Upper lobe of right lung (tissue), 1 donor: ENCODE data around the gene PRELP. TPM values are rescaled to one million over a fixed set of nuclear protein-coding genes. Genes with fewer than 3 reads are reported as not detected.
"Not testable (repeated sequence)": the region's sequence is repeated elsewhere in the genome, so short reads cannot be mapped to it uniquely, and the experiment has no call there.

ENCODE experiments used
- ATAC-seq: fragments of 200-7000 bp; cut with Tn5 transposase; one replicate; pipeline ENCODE4 v1.9.1; 2020; ENCODE audit warnings: mild to moderate bottlenecking, moderate library complexity
- DNase-seq: peaks from one replicate; pipeline ENCODE4 v3.0.0-alpha.2; 2020
- H3K27ac ChIP-seq: fragments of 200-600 bp; one replicate; pipeline ENCODE4 v1.8.0; 2022
- H3K27me3 ChIP-seq: fragments of 200-600 bp; one replicate; pipeline ENCODE4 v1.8.0; 2022; ENCODE audit warnings: mild to moderate bottlenecking
- H3K36me3 ChIP-seq: fragments of 200-600 bp; one replicate; pipeline ENCODE4 v1.8.0; 2022
- H3K4me1 ChIP-seq: fragments of 200-600 bp; one replicate; pipeline ENCODE4 v1.8.0; 2022
- H3K4me3 ChIP-seq: fragments of 200-600 bp; one replicate; pipeline ENCODE4 v1.8.0; 2022; ENCODE audit warnings: mild to moderate bottlenecking
- H3K9me3 ChIP-seq: fragments of 200-600 bp; one replicate; pipeline ENCODE4 v1.8.0; 2022
- CTCF ChIP-seq: fragments of 200-600 bp; IDR thresholded peaks from one replicate; pipeline ENCODE4 v1.8.0; 2022; ENCODE audit warnings: antibody characterized with exemption
- intact Hi-C: fragments of 100-400 bp; cut with DNase I; formaldehyde crosslinking; loops from one replicate; pipeline ENCODE4 v1.11.0; 2022
- total RNA-seq: library from RNA; stranded (reverse); fragmentation: NEBNext Ultra II Directional; extraction: Animal tissue kit (Norgen Biotek cat#: 25700); gene quantifications from one replicate; pipeline ENCODE4 v1.2.1, GENCODE V29; 2021
- donor health status: DM: no; HTN: yes; CAD: no; lungs with severe emphysema.

PRELP gene
- total RNA-seq, 1 donor from 2014 or later: 91.8 TPM

- TF ChIP-seq CTCF: no peak
- Histone ChIP-seq H3K27me3 (no peaks in the 10 kb centered on the region), H3K4me1 (peaks cover 22% of the 10 kb centered on the region), H3K4me3 (no peak overlapping the region), H3K27ac (peak overlapping the region; percentile 83), H3K9me3 (no peaks in the 10 kb centered on the region), H3K36me3 (no peaks in the 10 kb centered on the region)
- no peak for DNase-seq
- ATAC-seq: no peak
- intact Hi-C loops: no loop called here
Observed at GRCh38 chr1:203465146-203465798, 10.3 kb upstream of the PRELP start.

- Histone ChIP-seq H3K9me3 (no peaks in the 10 kb centered on the region), H3K4me1 (peaks cover 22% of the 10 kb centered on the region), H3K27me3 (no peaks in the 10 kb centered on the region), H3K4me3 (no peak overlapping the region), H3K36me3 (no peaks in the 10 kb centered on the region), H3K27ac (peak overlapping the region; percentile 83)
- peak; percentile 33 for ATAC-seq
- TF ChIP-seq CTCF: no peak
- no peak for DNase-seq
- intact Hi-C loops: no loop called here
Observed at GRCh38 chr1:203465948-203466347, 9.7 kb upstream of the PRELP start.

- H3K27me3 ChIP-seq, H3K36me3 ChIP-seq, ATAC-seq, H3K9me3 ChIP-seq, intact Hi-C loops, H3K4me3 ChIP-seq, DNase-seq: not testable (repeated sequence)
- peak overlapping the region; percentile 83 for H3K27ac ChIP-seq
- peaks cover 22% of the 10 kb centered on the region for H3K4me1 ChIP-seq
Observed at GRCh38 chr1:203466906-203467549, 8.6 kb upstream of the PRELP start.

GRCh38 chr1:203467550-203467921 is 8.1 kb upstream of the PRELP start:
- no peak overlapping the region for H3K4me3 ChIP-seq
- DNase-seq (peak; percentile 72), ATAC-seq (peak; percentile 8)
- TF ChIP-seq CTCF: no peak
- intact Hi-C loops: no loop called here
- peaks cover 22% of the 10 kb centered on the region for H3K4me1 ChIP-seq
- H3K27ac ChIP-seq: no peak overlapping the region
- no peaks in the 10 kb centered on the region for H3K27me3 ChIP-seq
- H3K36me3 ChIP-seq: no peaks in the 10 kb centered on the region
- no peaks in the 10 kb centered on the region for H3K9me3 ChIP-seq

- intact Hi-C loops: no loop called here
- Histone ChIP-seq H3K4me3 (no peak overlapping the region), H3K27ac (no peak overlapping the region), H3K36me3 (no peaks in the 10 kb centered on the region), H3K4me1 (peaks cover 19% of the 10 kb centered on the region), H3K27me3 (no peaks in the 10 kb centered on the region), H3K9me3 (no peaks in the 10 kb centered on the region)
- TF ChIP-seq CTCF: no peak
- DNase-seq: no peak
- ATAC-seq: no peak
Observed at GRCh38 chr1:203468326-203468725, 7.3 kb upstream of the PRELP start.

- no peaks in the 10 kb centered on the region for H3K36me3 ChIP-seq
- peaks cover 16% of the 10 kb centered on the region for H3K4me1 ChIP-seq
- H3K27me3 ChIP-seq: no peaks in the 10 kb centered on the region
- no peak overlapping the region for H3K4me3 ChIP-seq
- ATAC-seq (no peak), DNase-seq (no peak)
- intact Hi-C loops: no loop called here
- H3K9me3 ChIP-seq: no peaks in the 10 kb centered on the region
- TF ChIP-seq CTCF: no peak
- no peak overlapping the region for H3K27ac ChIP-seq
Observed at GRCh38 chr1:203470240-203470639, 5.4 kb upstream of the PRELP start.
